HG03575 (cell line): ENCODE results near the gene C1QL1.

Experiments
- ATAC-seq: cut with Tn5 transposase; IDR thresholded peaks from one replicate; pipeline ENCODE4 v1.9.1; 2021; ENCODE audit not compliant: unreplicated experiment, insufficient number of reproducible peaks, low FRiP score; ENCODE audit errors: extremely low read depth

The C1QL1 gene

DNA sequence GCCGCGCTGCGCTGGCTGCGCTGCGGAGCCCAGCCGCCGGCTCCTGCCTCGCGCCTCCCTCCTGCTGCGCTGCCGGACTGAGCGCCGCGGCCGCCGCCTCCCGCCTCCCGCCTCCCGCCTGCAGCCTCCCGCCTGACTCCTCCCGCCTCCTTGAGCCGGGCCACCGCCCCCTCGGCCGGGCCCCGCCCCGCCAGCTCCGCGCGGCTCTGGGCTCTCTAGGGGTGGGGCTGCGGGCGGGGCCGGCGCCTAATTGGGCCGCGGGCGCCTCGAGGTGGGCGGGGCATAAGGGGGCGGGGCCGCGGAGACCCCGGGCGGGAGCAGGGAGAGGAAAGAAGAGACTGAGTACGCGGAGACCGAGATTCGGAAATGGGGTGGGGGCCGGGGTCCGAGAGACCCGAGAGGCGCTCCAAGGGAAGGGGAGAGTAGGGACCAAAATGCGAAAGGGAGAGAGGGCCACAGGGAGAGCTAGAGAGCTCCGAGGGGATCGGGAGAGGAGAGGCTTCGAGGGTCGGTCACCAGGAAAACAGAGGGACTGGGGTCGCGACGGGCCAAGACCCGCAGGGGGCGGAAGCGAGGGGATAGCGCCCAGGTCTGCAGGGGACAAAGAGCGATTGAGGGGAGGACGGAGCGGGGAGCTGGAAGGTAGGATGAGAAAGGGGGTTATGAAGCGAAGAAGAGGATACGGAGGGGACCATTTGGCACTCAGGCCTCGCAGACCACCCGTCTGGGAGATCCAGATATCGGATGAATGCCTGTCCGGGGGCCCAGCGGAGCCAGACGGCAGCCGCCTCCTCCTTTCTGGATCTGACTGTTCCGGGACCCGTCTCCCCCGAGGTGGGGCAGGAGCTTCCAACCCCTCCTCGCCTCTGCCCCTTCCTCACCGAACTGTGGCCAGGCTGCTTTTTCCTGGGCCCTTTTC, at the start of gene C1QL1:
Gene C1QL1, minus strand, starts transcription at position 79 of the 919 bp plus-strand sequence. CDS start 255 bp downstream, outside the sequence.
- no peak for ATAC-seq

GRCh38 chr17:45016823-45017222, 48.7 kb upstream of the C1QL1 start:
- ATAC-seq = no peak

DNA sequence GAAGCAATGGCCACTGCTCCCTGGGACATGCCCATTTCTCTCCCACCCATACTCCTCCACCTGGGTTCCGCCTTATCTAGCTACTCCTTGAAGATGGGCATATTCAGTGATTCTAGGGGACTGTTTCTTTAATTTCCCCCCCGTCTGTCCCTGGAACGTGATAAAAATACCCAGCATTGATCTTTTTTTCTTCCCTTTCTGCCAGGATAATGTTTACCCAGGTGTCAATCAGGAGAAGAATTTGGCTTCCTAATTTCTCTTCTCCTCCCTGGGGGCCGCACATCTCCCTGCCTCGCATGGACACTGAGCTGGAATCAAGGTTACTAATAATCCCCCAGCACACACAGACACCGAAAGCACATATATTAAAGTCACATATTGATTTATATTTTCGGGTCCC, 48.1 kb upstream of the C1QL1 start:
- ATAC-seq = no peak

- ATAC-seq = no peak
These were observed 45.2 kb upstream of the C1QL1 start for GRCh38 chr17:45013021-45013997.

DNA sequence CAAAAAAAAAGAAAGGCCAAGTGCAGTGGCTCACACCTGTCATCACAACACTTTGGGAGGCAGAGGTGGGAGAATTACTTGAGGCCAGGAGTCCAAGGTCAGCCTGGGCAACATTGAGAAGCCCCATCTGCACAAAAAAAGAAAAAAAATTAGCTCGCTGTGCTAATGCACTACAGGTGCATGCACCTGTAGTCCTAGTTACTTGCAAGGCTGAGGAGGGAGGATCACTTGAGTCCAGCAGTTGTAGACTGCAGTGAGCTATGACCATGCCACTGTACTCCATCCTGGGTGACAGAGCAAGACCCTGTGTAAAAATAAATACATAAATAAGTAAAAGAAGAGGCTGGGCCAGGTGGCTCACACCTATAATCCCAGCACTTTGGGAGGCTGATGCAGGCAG, 43.7 kb upstream of the C1QL1 start:
- ATAC-seq = no peak

GRCh38 chr17:45009676-45010467, 41.8 kb upstream of the C1QL1 start:
- ATAC-seq = no peak

- no peak for ATAC-seq
These were observed 40.1 kb upstream of the C1QL1 start for GRCh38 chr17:45008216-45008615.

GRCh38 chr17:45006927-45007461, 38.9 kb upstream of the C1QL1 start:
- no peak for ATAC-seq

DNA sequence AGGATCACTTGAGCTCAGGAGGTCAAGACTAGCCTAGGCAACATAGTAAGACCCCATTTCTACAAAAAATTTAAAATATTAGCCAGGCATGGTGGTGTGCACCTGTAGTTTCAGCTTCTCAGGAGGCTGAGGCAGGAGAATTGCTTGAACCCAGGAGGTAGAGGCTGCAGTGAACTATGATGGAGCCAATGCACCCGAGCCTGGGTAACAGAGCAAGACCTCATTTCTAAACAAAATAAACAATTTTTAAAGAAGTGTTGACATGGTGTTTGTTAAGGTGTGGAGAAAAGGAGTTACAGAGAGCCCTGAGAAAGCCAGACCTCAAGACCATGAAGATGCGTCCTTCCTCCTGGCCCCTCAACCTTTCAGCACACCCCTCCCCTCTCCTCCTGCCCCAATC, 37.6 kb upstream of the C1QL1 start:
- ATAC-seq = no peak

- ATAC-seq = no peak
These were observed 36.3 kb upstream of the C1QL1 start for GRCh38 chr17:45004388-45004787.

DNA sequence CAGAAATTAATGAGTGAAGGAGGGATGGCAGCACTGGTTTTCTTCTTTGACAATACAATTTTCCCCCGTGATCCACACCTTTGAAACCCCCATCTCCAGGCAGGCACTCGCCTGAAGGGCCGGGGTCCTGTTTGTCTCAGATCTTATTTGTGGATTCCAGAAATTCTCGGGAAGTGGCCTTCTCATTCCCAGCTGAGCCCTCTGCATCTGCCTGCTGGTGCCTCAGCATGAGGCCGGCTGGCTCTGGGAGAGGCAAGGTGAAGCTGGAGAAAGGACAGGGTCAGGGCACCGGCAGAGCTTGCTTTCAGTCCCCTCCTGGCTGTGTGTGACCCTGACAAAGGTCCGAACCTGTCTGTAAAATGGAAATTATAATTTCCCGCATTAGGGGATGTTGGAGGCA, 35.8 kb upstream of the C1QL1 start:
- ATAC-seq = no peak

GRCh38 chr17:45001310-45001709, 33.2 kb upstream of the C1QL1 start:
- ATAC-seq = no peak

DNA sequence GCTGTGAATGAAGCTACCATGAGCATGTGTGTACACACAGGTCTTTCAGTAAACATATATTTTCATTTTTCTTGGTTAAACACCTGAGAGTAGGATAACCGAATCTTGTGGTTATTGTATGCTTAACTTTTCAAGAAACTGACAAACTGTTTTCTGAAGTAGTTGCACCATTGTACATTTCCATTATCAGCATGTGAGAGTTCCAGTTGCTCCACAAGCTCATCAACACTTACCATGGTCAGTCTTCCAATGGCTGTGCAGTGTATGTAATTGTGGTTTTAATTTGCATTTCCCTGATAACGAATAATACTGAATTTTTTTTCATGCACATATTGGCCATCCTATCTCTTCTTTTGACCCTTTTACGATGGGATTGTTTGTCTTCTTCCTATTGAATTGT, 31.3 kb upstream of the C1QL1 start:
- no peak for ATAC-seq

GRCh38 chr17:44998646-44999045, 30.5 kb upstream of the C1QL1 start:
- ATAC-seq = no peak

GRCh38 chr17:44997733-44998520, 29.8 kb upstream of the C1QL1 start:
- no peak for ATAC-seq

- ATAC-seq = no peak
These were observed 28.2 kb upstream of the C1QL1 start for GRCh38 chr17:44996304-44996703.

DNA sequence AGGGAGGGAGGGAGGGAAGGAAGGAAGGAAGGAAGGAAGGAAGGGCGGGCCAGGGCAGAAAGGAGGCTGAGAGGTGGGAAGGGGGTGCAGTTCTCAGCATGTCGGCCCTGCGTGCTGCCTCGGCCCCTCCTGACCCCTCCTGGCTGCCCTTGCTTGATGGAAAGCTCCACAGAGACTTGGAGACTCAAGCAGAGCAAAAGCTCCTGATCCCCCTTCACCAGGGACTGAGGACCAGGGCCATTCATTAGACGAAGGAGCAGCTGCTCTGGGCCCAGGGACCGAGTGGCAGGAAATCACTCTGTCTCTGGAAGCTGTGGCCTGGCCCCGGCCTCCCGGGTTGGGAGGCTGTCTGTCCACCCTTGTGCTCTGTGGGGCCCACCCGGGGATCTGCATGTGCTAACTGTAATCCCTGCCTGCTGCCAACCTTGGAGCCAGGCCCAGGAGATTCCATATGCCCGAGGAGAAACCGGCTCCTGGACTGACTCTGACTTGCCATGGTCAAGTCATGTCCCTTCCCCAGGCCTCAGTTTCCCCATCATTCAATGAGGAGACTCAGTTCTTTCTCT, 27.4 kb upstream of the C1QL1 start:
- ATAC-seq = no peak
